ENCODE data around the gene MB21D2.

- TF ChIP-seq CTCF (tag by site-specific recombination; IDR thresholded peaks at IDR 0.05) (no peak), ZNF280D (tag by site-specific recombination; IDR thresholded peaks at IDR 0.05) (no peak), ZNF670 (tag by site-specific recombination; IDR thresholded peaks at IDR 0.05; ENCODE audit: low read depth) (no peak), ZNF768 (tag by site-specific recombination; IDR thresholded peaks at IDR 0.05) (no peak), ZNF248 (tag by site-specific recombination; IDR thresholded peaks at IDR 0.05) (no peak), KLF7 (tag by site-specific recombination; IDR thresholded peaks at IDR 0.05; ENCODE audit: borderline replicate concordance) (no peak), YY1 (tag by site-specific recombination; IDR thresholded peaks at IDR 0.05) (no peak), ZNF184 (tag by site-specific recombination; IDR thresholded peaks at IDR 0.05) (no peak), REST (tag by site-specific recombination; IDR thresholded peaks at IDR 0.05) (no peak)
These were observed 25.7 kb upstream of the MB21D2 start for GRCh38 chr3:192943393-192943792.

All from HEK293 (cell line).